ENCODE data around the gene SLC2A11.

DNA sequence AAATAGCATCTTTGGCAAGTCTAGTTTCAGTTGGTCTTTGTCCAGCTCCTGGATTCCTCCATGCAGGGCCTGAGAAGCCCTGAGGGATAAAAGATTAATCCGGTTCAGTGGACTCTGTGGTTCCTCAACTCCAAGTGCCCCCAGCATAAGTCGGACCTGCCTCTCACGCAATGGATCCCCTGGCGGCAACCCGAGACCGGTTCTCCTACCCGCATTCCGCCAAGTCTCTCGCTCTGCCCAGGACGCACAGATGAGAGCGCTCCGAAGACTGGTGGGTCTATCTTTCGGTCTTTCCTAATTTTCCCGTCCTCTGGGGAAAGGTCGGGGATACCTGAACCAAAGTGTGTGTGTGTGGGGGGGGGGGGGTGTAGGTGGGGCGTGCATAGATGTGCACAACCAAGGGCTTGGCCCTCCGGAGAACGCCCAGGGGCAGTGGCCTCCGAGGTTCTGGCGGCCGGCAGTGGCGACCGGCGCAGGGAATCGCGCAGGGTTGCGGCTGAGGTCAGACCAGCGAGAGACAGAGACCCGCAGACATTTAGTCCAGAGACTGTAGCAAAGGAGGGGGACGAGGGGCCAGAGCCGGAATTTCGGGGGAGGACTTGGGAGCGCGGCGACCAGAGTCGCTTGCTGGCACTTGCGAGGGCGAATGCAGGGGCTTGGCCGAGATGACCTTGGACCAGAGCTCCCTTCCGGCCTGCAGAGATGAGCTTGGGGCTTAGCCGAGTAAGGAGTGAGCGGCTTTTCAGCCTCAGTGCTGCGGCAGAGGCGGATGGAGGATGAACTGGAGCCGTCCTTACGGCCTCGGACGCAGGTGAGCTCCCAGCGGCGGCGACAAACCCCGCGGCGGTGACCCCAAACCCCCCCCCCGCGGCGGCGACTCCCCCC, 712 bp upstream of the SLC2A11 start:
- TF ChIP-seq, protein P1, sequence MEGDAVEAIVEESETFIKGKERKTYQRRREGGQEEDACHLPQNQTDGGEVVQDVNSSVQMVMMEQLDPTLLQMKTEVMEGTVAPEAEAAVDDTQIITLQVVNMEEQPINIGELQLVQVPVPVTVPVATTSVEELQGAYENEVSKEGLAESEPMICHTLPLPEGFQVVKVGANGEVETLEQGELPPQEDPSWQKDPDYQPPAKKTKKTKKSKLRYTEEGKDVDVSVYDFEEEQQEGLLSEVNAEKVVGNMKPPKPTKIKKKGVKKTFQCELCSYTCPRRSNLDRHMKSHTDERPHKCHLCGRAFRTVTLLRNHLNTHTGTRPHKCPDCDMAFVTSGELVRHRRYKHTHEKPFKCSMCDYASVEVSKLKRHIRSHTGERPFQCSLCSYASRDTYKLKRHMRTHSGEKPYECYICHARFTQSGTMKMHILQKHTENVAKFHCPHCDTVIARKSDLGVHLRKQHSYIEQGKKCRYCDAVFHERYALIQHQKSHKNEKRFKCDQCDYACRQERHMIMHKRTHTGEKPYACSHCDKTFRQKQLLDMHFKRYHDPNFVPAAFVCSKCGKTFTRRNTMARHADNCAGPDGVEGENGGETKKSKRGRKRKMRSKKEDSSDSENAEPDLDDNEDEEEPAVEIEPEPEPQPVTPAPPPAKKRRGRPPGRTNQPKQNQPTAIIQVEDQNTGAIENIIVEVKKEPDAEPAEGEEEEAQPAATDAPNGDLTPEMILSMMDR (IDR thresholded peaks at IDR 0.05; ENCODE audit: insufficient read depth, low read length, poor library complexity, severe bottlenecking), result no peak
- no peak for TF ChIP-seq EZH2phosphoT487 (conservative IDR thresholded peaks at IDR 0.05; ENCODE audit: low read length)

All from SU-DHL-6 (cell line).